SK-N-SH (cell line): ENCODE measurements around the gene PAM16. TPM values are rescaled to one million over a fixed set of nuclear protein-coding genes. Genes with fewer than 3 reads are reported as not detected.

Experiments
- CTCF ChIA-PET: fragments of 300-600, 350-600 bp; formaldehyde crosslinking; extraction: SDS; loops from one replicate; lab custom pipeline; 2021; lab: Yijun Ruan, JAX
- POLR2A ChIA-PET: fragments of 350-600 bp; sonication (Branson Sonifier 250); formaldehyde crosslinking; extraction: SDS; loops from one replicate; lab custom pipeline; 2020; ENCODE audit warnings: antibody characterized with exemption, inconsistent platforms; lab: Yijun Ruan, JAX
- DNase-seq: peaks from one replicate; pipeline ENCODE4 v3.0.0; 2012
- H2AFZ ChIP-seq: fragments of 200-600 bp; sonication (generic); 2 replicates; pipeline ENCODE4 v1.8.1; 2016; ENCODE audit warnings: antibody characterized with exemption, mild to moderate bottlenecking, low read depth
- H3F3A ChIP-seq: fragments of 200-600 bp; sonication (generic); replicated peaks from 2 replicates; pipeline ENCODE3; 2016; ENCODE audit warnings: antibody characterized with exemption, mild to moderate bottlenecking; ENCODE audit not compliant: insufficient read depth
- H3K27ac ChIP-seq, 2 experiments: fragments of 200-500 bp in 1 of 2; fragments of 200-600 bp in 1 of 2; sonication (Bioruptor generic) in 1 of 2; sonication (generic), shearing (Covaris generic) in 1 of 2; 2 replicates each; pipeline versions ENCODE4 v1.5.1 to v1.6.1; 2014 to 2016; ENCODE audit warnings: low read depth in 2 of 2, inconsistent platforms in 1 of 2, low read length in 1 of 2, mild to moderate bottlenecking in 1 of 2, mixed read lengths in 1 of 2
- H3K27me3 ChIP-seq: fragments of 200-600 bp; sonication (generic), shearing (Covaris generic); 2 replicates; pipeline ENCODE4 v1.6.1; 2016; ENCODE audit warnings: mixed run types; ENCODE audit not compliant: insufficient read depth
- H3K36me3 ChIP-seq, 2 experiments: fragments of 200-500 bp in 1 of 2; fragments of 200-600 bp in 1 of 2; sonication (Bioruptor generic) in 1 of 2; sonication (generic) in 1 of 2; replicated peaks in 1 of 2; 2 replicates each; pipeline versions ENCODE3 to v1.5.1; 2014 to 2016; ENCODE audit warnings: low read length in 1 of 2, mild to moderate bottlenecking in 1 of 2; ENCODE audit not compliant: insufficient read depth in 2 of 2, control insufficient read depth in 1 of 2
- H3K4me1 ChIP-seq, 2 experiments: fragments of 200-500 bp in 1 of 2; fragments of 200-600 bp in 1 of 2; sonication (Bioruptor generic) in 1 of 2; sonication (generic), shearing (Covaris generic) in 1 of 2; 2 replicates each; pipeline versions ENCODE4 v1.5.1 to v1.6.1; 2014 to 2016; ENCODE audit warnings: low read depth in 1 of 2, low read length in 1 of 2, mixed run types in 1 of 2; ENCODE audit not compliant: insufficient read depth in 2 of 2, control insufficient read depth in 1 of 2
- H3K4me2 ChIP-seq: fragments of 200-600 bp; sonication (generic), shearing (Covaris generic); 2 replicates; pipeline ENCODE4 v1.6.1; 2017; ENCODE audit warnings: mixed run types
- H3K4me3 ChIP-seq, 2 experiments: fragments of 200-500 bp in 1 of 2; fragments of 200-600 bp in 1 of 2; sonication (Bioruptor generic) in 1 of 2; sonication (generic), shearing (Covaris generic) in 1 of 2; 2 replicates each; pipeline versions ENCODE4 v1.5.1 to v1.8.1; 2014 to 2016; ENCODE audit warnings: low read depth in 2 of 2, inconsistent platforms in 1 of 2, low read length in 1 of 2, mild to moderate bottlenecking in 1 of 2, mixed read lengths in 1 of 2, moderate library complexity in 1 of 2
- H3K79me2 ChIP-seq: fragments of 200-600 bp; sonication (generic); 2 replicates; pipeline ENCODE4 v1.8.1; 2017; ENCODE audit warnings: mild to moderate bottlenecking; ENCODE audit not compliant: insufficient read depth
- H3K9ac ChIP-seq: fragments of 200-600 bp; sonication (generic); 2 replicates; pipeline ENCODE4 v1.6.1; 2017; ENCODE audit warnings: mixed run types
- H3K9me2 ChIP-seq: fragments of 200-600 bp; sonication (generic); 2 replicates; pipeline ENCODE4 v1.6.1; 2017; ENCODE audit warnings: mixed run types
- H3K9me3 ChIP-seq: fragments of 200-600 bp; sonication (generic); 2 replicates; pipeline ENCODE4 v1.6.1; 2017; ENCODE audit warnings: mixed run types, mild to moderate bottlenecking, moderate library complexity
- H4K20me1 ChIP-seq: fragments of 200-600 bp; sonication (generic); 2 replicates; pipeline ENCODE4 v1.6.1; 2017; ENCODE audit warnings: mild to moderate bottlenecking, mixed run types; ENCODE audit not compliant: insufficient read depth
- CHD2 ChIP-seq: fragments of 150-350 bp; IDR thresholded peaks from 2 replicates; pipeline ENCODE4 v1.6.1; 2018; ENCODE audit warnings: low read length; ENCODE audit not compliant: partially characterized antibody
- CTCF ChIP-seq: fragments of 200-600 bp; sonication (generic); IDR thresholded peaks from 2 replicates; pipeline ENCODE4 v1.6.1; 2017; ENCODE audit warnings: antibody characterized with exemption, mild to moderate bottlenecking, moderate library complexity
- EP300 ChIP-seq, 2 experiments: IDR thresholded peaks; 2 replicates each; pipeline versions ENCODE4 v1.4.0 to v1.6.1; 2012; ENCODE audit warnings: borderline replicate concordance in 1 of 2, low read depth in 1 of 2, low read length in 1 of 2
- FOSL2 ChIP-seq: IDR thresholded peaks from 2 replicates; pipeline ENCODE4 v1.4.0; 2012; ENCODE audit warnings: low read depth, mild to moderate bottlenecking, moderate library complexity, borderline replicate concordance
- GABPA ChIP-seq: IDR thresholded peaks from 2 replicates; pipeline ENCODE4 v1.4.0; 2012; ENCODE audit warnings: low read depth, mild to moderate bottlenecking
- GATA2 ChIP-seq: sonication (generic); formaldehyde crosslinking; IDR thresholded peaks from 2 replicates; pipeline ENCODE4 v1.5.0; 2020; ENCODE audit warnings: mild to moderate bottlenecking, missing genetic modification reagents
- IRF3 ChIP-seq: fragments of 150-350 bp; IDR thresholded peaks from 2 replicates; pipeline ENCODE4 v1.6.1; 2016; ENCODE audit warnings: mild to moderate bottlenecking, low read depth, low read length
- JUND ChIP-seq: IDR thresholded peaks from 2 replicates; pipeline ENCODE4 v1.4.0; 2012
- MEF2A ChIP-seq: IDR thresholded peaks from 2 replicates; pipeline ENCODE4 v1.4.0; 2012; ENCODE audit warnings: low read depth, borderline replicate concordance
- MXI1 ChIP-seq: IDR thresholded peaks from 2 replicates; pipeline ENCODE4 v1.6.1; 2012; ENCODE audit warnings: mild to moderate bottlenecking, low read depth, low read length, improper control_type of control experiment
- NFIC ChIP-seq: IDR thresholded peaks from 2 replicates; pipeline ENCODE4 v1.4.0; 2012; ENCODE audit warnings: borderline replicate concordance
- POLR2AphosphoS5 ChIP-seq: IDR thresholded peaks from 2 replicates; pipeline ENCODE4 v1.6.1; 2012; ENCODE audit warnings: low read depth, low read length
- RCOR1 ChIP-seq: fragments of 150-350 bp; IDR thresholded peaks from 2 replicates; pipeline ENCODE4 v1.6.1; 2017; ENCODE audit warnings: antibody characterized with exemption, low read length
- REST ChIP-seq: IDR thresholded peaks from 2 replicates; pipeline ENCODE4 v1.6.1; 2012; ENCODE audit warnings: mild to moderate bottlenecking, low read depth, low read length, moderate library complexity
- RFX5 ChIP-seq: IDR thresholded peaks from 2 replicates; pipeline ENCODE4 v1.6.1; 2012; ENCODE audit warnings: mild to moderate bottlenecking, improper control_type of control experiment, low read length
- SMC3 ChIP-seq: IDR thresholded peaks from 2 replicates; pipeline ENCODE4 v1.6.1; 2012; ENCODE audit warnings: low read depth, low read length, improper control_type of control experiment
- TAF1 ChIP-seq: IDR thresholded peaks from 2 replicates; pipeline ENCODE4 v1.6.1; 2012; ENCODE audit warnings: low read depth, mild to moderate bottlenecking, low read length, moderate library complexity, borderline replicate concordance
- TEAD4 ChIP-seq: IDR thresholded peaks from 2 replicates; pipeline ENCODE4 v1.4.0; 2012; ENCODE audit warnings: mild to moderate bottlenecking, borderline replicate concordance; ENCODE audit not compliant: insufficient read depth
- YY1 ChIP-seq: IDR thresholded peaks from 2 replicates; pipeline ENCODE4 v1.4.0; 2012; ENCODE audit warnings: low read depth, mild to moderate bottlenecking
- WGBS: methylation state at CpG from one replicate; pipeline ENCODE4 v1.1.6; 2017; ENCODE audit warnings: low lambda C conversion rate; 5-methylcytosine and 5-hydroxymethylcytosine counted together
- polyA plus RNA-seq, 3 experiments: library from polyadenylated mRNA; depleted of rRNA; stranded (reverse); fragments of >200 nt; gene quantifications; 2 replicates each; pipeline ENCODE4 v1.2.3, GENCODE V29; 2012

The PAM16 gene
- polyA plus RNA-seq, 1 of the 3 experiments (the other 2 are of a cell fraction) = 96.4 TPM

- TF ChIP-seq TEAD4 (no peak), YY1 (no peak)
- TF ChIP-seq, all 33 proteins: peak for 0
Observed at GRCh38 chr16:4367393-4367856, 16.3 kb upstream of the PAM16 start (continued).

DNA sequence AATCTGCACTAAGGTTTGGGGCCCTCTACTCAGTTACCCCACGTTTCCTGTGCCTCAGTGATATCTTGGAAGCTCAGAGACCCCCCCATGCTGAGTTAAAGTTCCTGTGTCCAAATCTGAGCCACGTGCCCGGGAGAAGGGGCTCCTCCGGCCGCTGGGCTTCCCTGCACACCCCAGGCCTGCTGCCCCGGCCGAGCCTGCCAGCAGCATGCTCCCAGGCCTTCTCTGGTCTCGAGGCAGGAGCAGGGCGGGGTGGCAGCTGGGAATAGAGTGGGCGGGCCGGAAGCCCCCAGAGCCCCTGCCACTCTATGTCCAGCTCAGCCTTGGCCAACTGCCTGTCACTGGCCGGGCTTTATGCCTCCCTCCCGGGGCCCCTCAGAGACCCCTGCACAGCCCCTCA, 14.9 kb upstream of the PAM16 start:
- Histone ChIP-seq H3K4me2 (no peak overlapping the region), H3K4me1 (peaks cover 11 to 37% of the 10 kb centered on the region in 2 experiments; a peak in 3 of 4 replicates), H3K9me2 (no peaks in the 10 kb centered on the region), H3K27ac (no peak overlapping the region), H3F3A (no peaks in the 10 kb centered on the region), H2AFZ (no peak overlapping the region), H3K79me2 (no peaks in the 10 kb centered on the region), H3K36me3 (no peaks in the 10 kb centered on the region), H3K9me3 (no peaks in the 10 kb centered on the region), H3K27me3 (no peaks in the 10 kb centered on the region), H3K9ac (no peak overlapping the region), H3K4me3 (no peak overlapping the region), H4K20me1 (peaks cover 4% of the 10 kb centered on the region; the same call in 1 of the 2 replicates)
- DNase-seq = no peak
- 100% methylated on average over 2 of the region's 13 CpGs for WGBS
- TF ChIP-seq GATA2 (CRISPR knock-in tag) (no peak), TAF1 (no peak), REST (no peak), POLR2AphosphoS5 (no peak), MXI1 (no peak), MEF2A (no peak), TEAD4 (no peak), FOSL2 (no peak), CHD2 (no peak)
- ChIA-PET CTCF (interaction anchor here (1.2 to 32.1 kb wide), 2 partner anchors 15 to 36 kb away, joined by 4 to 558 read pairs; partner anchors contain the start of gene PAM16), POLR2A (no interaction called here)

GRCh38 chr16:4365615-4366014, 14.5 kb upstream of the PAM16 start:
- Histone ChIP-seq H3F3A (no peaks in the 10 kb centered on the region), H3K9ac (no peak overlapping the region), H4K20me1 (peaks cover 4% of the 10 kb centered on the region; the same call in 1 of the 2 replicates), H2AFZ (no peak overlapping the region), H3K27ac (no peak overlapping the region), H3K9me2 (no peaks in the 10 kb centered on the region), H3K27me3 (no peaks in the 10 kb centered on the region), H3K4me1 (peaks cover 7 to 35% of the 10 kb centered on the region in 2 experiments; a peak in 3 of 4 replicates), H3K9me3 (no peaks in the 10 kb centered on the region), H3K4me2 (no peak overlapping the region), H3K36me3 (no peaks in the 10 kb centered on the region), H3K79me2 (no peaks in the 10 kb centered on the region), H3K4me3 (no peak overlapping the region)
- no peak for TF ChIP-seq JUND
- TF ChIP-seq CHD2 = no peak
- no peak for TF ChIP-seq GABPA
- TF ChIP-seq SMC3 = no peak
- no peak for TF ChIP-seq TAF1
- no peak for TF ChIP-seq NFIC
- TF ChIP-seq EP300 (IDR thresholded peaks at IDR 0.05; ENCODE audit: borderline replicate concordance in 1 of 2, low read depth in 1 of 2, low read length in 1 of 2) = no peak
- TF ChIP-seq MEF2A = no peak
- TF ChIP-seq POLR2AphosphoS5 = no peak
- TF ChIP-seq FOSL2 = no peak
- TF ChIP-seq CTCF = no peak
- TF ChIP-seq IRF3 = no peak
- no peak for TF ChIP-seq RFX5
- no peak for TF ChIP-seq RCOR1
- CTCF ChIA-PET = interaction anchor here (1.2 to 32.1 kb wide), 2 partner anchors 14 to 37 kb away, joined by 4 to 558 read pairs; partner anchors contain the start of gene PAM16
- POLR2A ChIA-PET = no interaction called here
- no peak for DNase-seq
- 96% methylated on average over 6 of the region's 12 CpGs for WGBS
